ENCODE results near the gene GATAD2A.
"Not testable (repeated sequence)": the region's sequence is repeated elsewhere in the genome, so short reads cannot be mapped to it uniquely, and the experiment has no call there.

Gene GATAD2A

GRCh38 chr19:19471682-19472081 lies 66.2 kb downstream of the GATAD2A start:
- no peak for FAIRE-seq
- DNase-seq (ENCODE audit: insufficient read length, low spot score) = no peak
- TF ChIP-seq, protein P1, sequence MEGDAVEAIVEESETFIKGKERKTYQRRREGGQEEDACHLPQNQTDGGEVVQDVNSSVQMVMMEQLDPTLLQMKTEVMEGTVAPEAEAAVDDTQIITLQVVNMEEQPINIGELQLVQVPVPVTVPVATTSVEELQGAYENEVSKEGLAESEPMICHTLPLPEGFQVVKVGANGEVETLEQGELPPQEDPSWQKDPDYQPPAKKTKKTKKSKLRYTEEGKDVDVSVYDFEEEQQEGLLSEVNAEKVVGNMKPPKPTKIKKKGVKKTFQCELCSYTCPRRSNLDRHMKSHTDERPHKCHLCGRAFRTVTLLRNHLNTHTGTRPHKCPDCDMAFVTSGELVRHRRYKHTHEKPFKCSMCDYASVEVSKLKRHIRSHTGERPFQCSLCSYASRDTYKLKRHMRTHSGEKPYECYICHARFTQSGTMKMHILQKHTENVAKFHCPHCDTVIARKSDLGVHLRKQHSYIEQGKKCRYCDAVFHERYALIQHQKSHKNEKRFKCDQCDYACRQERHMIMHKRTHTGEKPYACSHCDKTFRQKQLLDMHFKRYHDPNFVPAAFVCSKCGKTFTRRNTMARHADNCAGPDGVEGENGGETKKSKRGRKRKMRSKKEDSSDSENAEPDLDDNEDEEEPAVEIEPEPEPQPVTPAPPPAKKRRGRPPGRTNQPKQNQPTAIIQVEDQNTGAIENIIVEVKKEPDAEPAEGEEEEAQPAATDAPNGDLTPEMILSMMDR (IDR thresholded peaks at IDR 0.05; ENCODE audit: insufficient read depth, missing control alignments) = no peak

DNA sequence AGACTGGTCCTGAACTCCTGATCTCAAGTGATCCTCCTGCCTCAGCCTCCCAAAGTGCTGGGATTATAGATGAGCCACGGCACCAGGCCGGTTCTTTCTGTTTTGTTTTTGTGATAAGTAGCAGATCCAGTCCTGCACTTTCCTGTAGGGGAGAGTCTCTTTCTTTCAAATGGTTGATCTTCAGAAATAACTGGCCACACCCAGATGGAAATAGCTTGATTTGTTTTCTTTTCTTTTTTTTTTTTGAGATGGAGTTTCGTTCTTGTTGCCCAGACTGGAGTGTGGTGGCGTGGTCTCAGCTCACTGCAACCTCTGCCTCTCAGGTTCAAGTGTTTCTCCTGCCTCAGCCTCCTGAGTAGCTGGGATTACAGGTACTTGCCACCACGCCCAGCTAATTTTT lies 66.6 kb downstream of the GATAD2A start:
- DNase-seq (ENCODE audit: insufficient read length, low spot score); FAIRE-seq: not testable (repeated sequence)

DNA sequence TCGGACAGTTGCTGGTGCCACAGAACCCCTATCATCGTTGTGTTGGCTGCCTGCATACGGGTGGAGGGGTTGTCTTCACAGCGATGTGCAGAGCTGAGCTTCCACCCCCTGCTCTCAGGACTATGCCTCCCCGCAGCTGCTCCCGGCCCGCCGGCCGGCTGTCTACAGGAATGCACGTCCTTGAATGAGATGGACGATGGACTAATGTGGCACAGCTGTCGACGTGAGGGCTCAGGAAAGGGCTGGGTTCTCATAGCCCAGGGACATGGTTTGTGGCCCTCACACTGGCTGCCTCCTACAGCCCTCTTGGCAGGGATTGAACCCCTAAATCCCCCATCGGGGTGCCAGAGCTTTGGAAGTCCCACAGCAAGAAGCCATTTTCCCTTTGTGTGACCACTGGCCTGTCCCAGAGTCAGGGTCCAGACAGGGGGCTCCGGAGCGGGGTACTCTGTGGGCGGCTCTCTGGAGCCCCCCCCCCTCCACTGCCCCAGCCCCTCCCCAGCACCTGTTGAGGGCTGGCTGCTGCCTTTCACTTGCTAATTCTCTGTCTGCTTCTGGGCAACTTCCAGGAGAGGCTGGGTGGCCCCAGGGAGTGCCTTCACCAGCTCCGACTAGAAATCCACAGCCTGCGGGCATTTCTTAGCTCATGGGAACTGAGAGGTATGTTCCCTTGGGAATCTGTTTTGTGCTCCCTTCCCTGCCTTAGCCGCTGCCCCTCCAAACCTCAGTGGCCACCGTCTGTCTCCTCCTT lies 69.7 kb downstream of the GATAD2A start:
- DNase-seq (ENCODE audit: insufficient read length, low spot score) (no peak), FAIRE-seq (no peak)
- TF ChIP-seq, protein P1 (IDR thresholded peaks at IDR 0.05; ENCODE audit: insufficient read depth, missing control alignments) = no peak

DNA sequence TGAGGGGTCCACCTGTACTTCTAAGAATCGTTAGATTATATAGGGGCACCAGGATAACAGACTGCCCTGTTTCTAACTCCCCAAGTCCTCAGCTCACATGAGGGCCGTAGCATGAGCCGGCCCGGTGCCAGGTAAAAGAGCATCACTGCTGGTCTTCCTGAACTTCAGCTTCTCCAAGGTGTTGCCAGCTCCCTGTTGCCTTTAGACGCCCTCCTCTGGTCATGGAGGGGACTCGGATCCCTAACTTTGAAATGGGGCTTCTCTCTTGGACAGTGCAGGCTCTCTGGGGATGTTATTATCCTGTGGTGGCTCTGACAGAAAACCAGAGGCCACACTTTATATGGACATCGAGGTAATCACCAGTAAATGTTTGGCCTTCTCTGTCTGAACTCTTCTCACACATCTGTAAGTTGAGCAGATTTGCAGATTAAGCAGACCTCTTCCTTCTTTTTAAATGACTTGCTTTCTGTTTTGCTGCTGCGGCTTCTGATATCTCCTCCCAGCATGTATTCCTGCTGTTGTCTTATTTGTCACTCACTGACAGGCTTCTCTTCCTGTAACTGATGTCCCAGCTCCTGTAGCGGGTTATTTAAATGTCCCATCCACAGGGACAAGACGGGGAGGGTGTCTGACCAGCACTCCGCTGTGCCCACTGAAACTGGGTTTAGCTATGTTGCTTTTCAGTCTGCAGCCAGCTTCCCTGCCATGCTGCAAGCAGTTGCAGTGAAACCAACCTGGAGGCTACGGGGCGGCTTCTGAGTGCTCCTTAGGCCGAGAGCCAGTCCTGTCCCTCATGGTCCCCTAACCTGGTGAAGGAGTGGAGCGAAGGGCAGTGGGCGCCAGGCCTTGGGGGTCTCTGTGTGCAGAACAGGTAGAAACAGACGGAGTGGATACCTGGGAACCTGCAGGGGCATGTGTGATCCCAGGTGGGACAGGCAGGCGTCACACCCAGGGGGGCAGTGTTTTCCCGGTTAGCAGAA lies 70.7 kb downstream of the GATAD2A start:
- no peak for FAIRE-seq
- TF ChIP-seq, protein P1 (IDR thresholded peaks at IDR 0.05; ENCODE audit: insufficient read depth, missing control alignments) = peak; percentile 14
- DNase-seq (ENCODE audit: insufficient read length, low spot score) = no peak

DNA sequence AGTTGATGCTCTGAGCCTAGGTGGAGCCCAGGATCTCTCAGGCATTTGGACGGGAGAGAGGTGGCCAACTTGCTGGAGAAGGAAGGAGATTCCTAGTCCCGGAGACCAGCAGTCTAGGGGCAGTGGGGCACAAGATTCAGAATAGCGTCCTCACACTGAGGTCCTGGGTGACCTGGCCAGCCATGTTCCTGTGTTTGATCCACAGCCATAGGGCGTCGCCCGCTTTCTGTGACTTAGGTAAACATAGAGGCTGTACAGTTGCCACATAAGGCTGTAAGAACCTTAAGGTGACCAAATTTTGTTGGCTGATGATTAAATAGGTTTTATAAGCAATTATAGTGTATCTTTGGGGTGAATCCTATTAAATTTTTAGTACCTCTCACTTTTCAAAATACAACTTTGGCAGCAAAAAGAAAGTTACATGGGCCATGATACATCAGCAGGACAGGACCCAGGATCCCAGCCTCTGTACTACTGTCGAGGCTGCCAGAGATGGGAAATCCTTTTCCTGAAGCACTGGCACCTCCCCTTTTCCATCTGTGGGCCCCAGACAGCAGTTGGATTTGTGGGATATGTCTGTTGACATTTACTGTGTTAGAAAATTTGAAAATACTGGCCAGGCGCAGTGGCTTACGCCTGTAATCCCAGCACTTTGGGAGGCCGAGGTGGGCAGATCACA lies 72.4 kb downstream of the GATAD2A start:
- FAIRE-seq (no peak), DNase-seq (ENCODE audit: insufficient read length, low spot score) (no peak)
- TF ChIP-seq, protein P1 (IDR thresholded peaks at IDR 0.05; ENCODE audit: insufficient read depth, missing control alignments) = no peak

- DNase-seq (ENCODE audit: insufficient read length, low spot score) (no peak), FAIRE-seq (no peak)
- TF ChIP-seq, protein P1 (IDR thresholded peaks at IDR 0.05; ENCODE audit: insufficient read depth, missing control alignments) = no peak
Observed at GRCh38 chr19:19480688-19481087, 75.2 kb downstream of the GATAD2A start.
